CD4-positive, alpha-beta memory T cell (primary cell): Measurements from ENCODE around the gene BCAS1. TPM values are rescaled to one million over a fixed set of nuclear protein-coding genes. Genes with fewer than 3 reads are reported as not detected.

ENCODE experiments used
- CTCF ChIA-PET: fragments of 350-600 bp; sonication (Branson Sonifier 250); formaldehyde crosslinking; loops from one replicate; lab custom pipeline; 2021; ENCODE audit warnings: inconsistent platforms; ENCODE audit not compliant: partially characterized antibody; lab: Charles Lee
- POLR2A ChIA-PET: fragments of 350-600 bp; sonication (Branson Sonifier 250); formaldehyde crosslinking; loops from one replicate; lab custom pipeline; 2021; ENCODE audit not compliant: partially characterized antibody; lab: Charles Lee
- DNase-seq, 5 donors: peaks; one replicate each; pipeline versions ENCODE4 v3.0.0 to v3.0.0-alpha.2; 2020 to 2022; ENCODE audit warnings: mixed read lengths in 1 of 5
- H3K27ac ChIP-seq: one replicate; pipeline ENCODE4 v1.7.0; 2013; ENCODE audit warnings: low read depth, low read length
- H3K27me3 ChIP-seq: 2 replicates; pipeline ENCODE4 v1.7.0; 2013; ENCODE audit warnings: mild to moderate bottlenecking, low read length, moderate library complexity; ENCODE audit not compliant: insufficient read depth
- H3K36me3 ChIP-seq: 2 replicates; pipeline ENCODE4 v1.7.0; 2013; ENCODE audit warnings: mild to moderate bottlenecking, low read length, moderate library complexity; ENCODE audit not compliant: insufficient read depth
- H3K4me1 ChIP-seq: 2 replicates; pipeline ENCODE4 v1.7.0; 2013; ENCODE audit warnings: mild to moderate bottlenecking, low read length, moderate library complexity; ENCODE audit not compliant: insufficient read depth
- H3K4me3 ChIP-seq, 2 donors: one replicate each; pipeline ENCODE4 v1.7.0; 2013; ENCODE audit warnings: low read length in 2 of 2, mild to moderate bottlenecking in 1 of 2
- H3K9me3 ChIP-seq, 2 donors: one replicate each; pipeline ENCODE4 v1.7.0; 2013; ENCODE audit warnings: low read length in 2 of 2, control low read depth in 1 of 2; ENCODE audit not compliant: control insufficient read depth in 1 of 2
- H3K27ac Mint-ChIP-seq, 7 donors: one replicate each; pipeline ENCODE4 v1.8.0; 2020 to 2021; ENCODE audit warnings: mixed read lengths in 7 of 7, mild to moderate bottlenecking in 6 of 7, inconsistent platforms in 3 of 7, moderate library complexity in 3 of 7
- H3K27me3 Mint-ChIP-seq, 2 donors: one replicate each; pipeline ENCODE4 v1.8.0; 2020 to 2021; ENCODE audit warnings: mixed read lengths in 2 of 2
- H3K36me3 Mint-ChIP-seq, 2 donors: one replicate each; pipeline ENCODE4 v1.8.0; 2020 to 2021; ENCODE audit warnings: mixed read lengths in 2 of 2, inconsistent platforms in 1 of 2, mild to moderate bottlenecking in 1 of 2
- H3K4me1 Mint-ChIP-seq, 4 donors: one replicate each; pipeline ENCODE4 v1.8.0; 2020 to 2021; ENCODE audit warnings: mixed read lengths in 4 of 4, mild to moderate bottlenecking in 1 of 4
- H3K4me3 Mint-ChIP-seq, 8 donors: one replicate each; pipeline ENCODE4 v1.8.0; 2020 to 2021; ENCODE audit warnings: mixed read lengths in 8 of 8, mild to moderate bottlenecking in 7 of 8, moderate library complexity in 6 of 8, inconsistent platforms in 3 of 8
- H3K9me3 Mint-ChIP-seq, 8 donors: one replicate each; pipeline ENCODE4 v1.8.0; 2020 to 2021; ENCODE audit warnings: mixed read lengths in 8 of 8, mild to moderate bottlenecking in 5 of 8, inconsistent platforms in 3 of 8, moderate library complexity in 1 of 8
- intact Hi-C: fragments of 100-400 bp; cut with micrococcal nuclease; formaldehyde crosslinking; loops from one replicate; pipeline ENCODE4 v1.15.1; 2023
- polyA plus RNA-seq, 2 donors: library from polyadenylated mRNA; unstranded; fragments of 300-500 nt; fragmentation: Illumina TruSeq; gene quantifications; one replicate each; pipeline ENCODE4 v1.2.3, GENCODE V29; 2021
- total RNA-seq, 2 experiments: library from RNA; stranded (reverse); gene quantifications; one replicate each; pipeline ENCODE4 v1.2.3, GENCODE V29; 2021

The BCAS1 gene
- total and polyA plus RNA-seq, 4 experiments from 2014 or later, result 0.17 to 0.32 (median 0.25) TPM; not detected in 1

DNA sequence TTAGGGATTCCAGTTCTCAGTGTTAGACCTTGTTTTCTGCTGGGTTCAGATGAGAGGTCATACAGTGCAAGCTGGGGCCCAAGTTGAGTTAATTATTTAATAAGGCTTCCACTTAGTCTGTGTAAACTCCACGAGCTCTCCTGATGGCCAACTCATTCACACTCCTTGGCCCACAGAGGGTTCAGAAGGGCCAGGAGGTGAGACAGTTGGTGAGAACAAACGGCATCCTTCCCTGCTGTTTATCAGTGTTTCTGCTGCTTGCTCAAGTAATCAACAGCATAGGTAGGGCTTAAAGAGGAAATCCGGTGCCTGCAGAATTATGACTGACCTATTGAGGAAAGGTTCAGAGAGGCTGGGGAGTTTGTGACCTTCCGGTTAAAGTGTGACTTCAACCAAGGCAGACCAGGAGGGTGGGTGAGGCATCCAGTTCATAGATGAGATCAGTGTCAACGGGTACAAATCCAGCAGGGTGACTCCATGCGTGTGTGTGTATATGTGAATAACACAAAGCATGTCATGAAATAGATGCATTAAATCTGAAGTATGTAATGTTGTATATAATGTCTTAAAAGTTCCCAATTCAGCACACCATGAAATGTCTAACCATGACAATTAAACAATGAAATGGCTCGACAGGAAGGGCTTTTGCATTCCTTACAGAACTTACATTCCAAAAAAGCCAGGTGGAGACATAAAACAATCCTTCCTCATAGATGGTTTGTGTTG lies 37.4 kb upstream of the BCAS1 start:
- ChIA-PET POLR2A (interaction anchor here (0.7 kb wide), 1 partner anchor 1223 kb away, joined by 3 read pairs; no protein-coding TSS in a partner anchor), CTCF (interaction anchor here (0.9 to 5.2 kb wide), 3 partner anchors 8 to 92 kb away, joined by 3 to 60 read pairs (median 25); no protein-coding TSS in a partner anchor)
- Mint-ChIP-seq H3K9me3 (peaks cover 0 to 4% (median 0%) of the 10 kb centered on the region in 8 donors), H3K36me3 (peaks cover 0 to 4% of the 10 kb centered on the region in 2 donors), H3K27ac (no peak overlapping the region), H3K27me3 (peaks cover 1 to 11% of the 10 kb centered on the region in 2 donors), H3K4me1 (peaks cover 0 to 2% (median under 1%) of the 10 kb centered on the region in 4 donors), H3K4me3 (no peak overlapping the region)
- H3K27ac ChIP-seq, result no peak overlapping the region
- no peaks in the 10 kb centered on the region for H3K27me3 ChIP-seq
- no peaks in the 10 kb centered on the region for H3K36me3 ChIP-seq
- H3K4me3 ChIP-seq, result no peak overlapping the region
- intact Hi-C loops, result no loop called here
- no peak for DNase-seq
- H3K9me3 ChIP-seq, result no peaks in the 10 kb centered on the region
- no peaks in the 10 kb centered on the region for H3K4me1 ChIP-seq

DNA sequence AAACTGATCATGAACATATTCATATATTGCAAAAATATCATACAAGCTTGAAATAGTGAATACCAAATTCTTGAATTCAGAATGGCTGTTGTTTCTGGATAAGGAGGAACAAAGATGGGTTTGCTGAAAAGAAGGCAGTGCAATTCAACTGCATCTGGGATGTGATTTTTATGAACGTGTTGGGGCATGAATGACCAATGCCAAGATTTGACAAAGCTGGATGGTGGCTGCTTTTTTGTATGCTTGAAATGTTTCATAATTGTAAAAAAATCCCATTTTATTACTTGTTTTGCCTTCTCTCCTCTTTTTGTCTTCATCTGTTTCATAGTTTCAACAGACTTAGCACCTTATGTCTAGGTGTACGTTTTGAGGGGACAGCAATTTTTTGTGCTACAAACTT lies 36.8 kb upstream of the BCAS1 start:
- Histone ChIP-seq H3K4me3 (no peak overlapping the region), H3K4me1 (no peaks in the 10 kb centered on the region), H3K36me3 (no peaks in the 10 kb centered on the region), H3K27ac (no peak overlapping the region), H3K27me3 (no peaks in the 10 kb centered on the region), H3K9me3 (no peaks in the 10 kb centered on the region)
- Mint-ChIP-seq H3K27ac (no peak overlapping the region), H3K4me1 (peaks cover 0 to 2% (median under 1%) of the 10 kb centered on the region in 4 donors), H3K4me3 (no peak overlapping the region), H3K9me3 (peaks cover 0 to 4% (median 0%) of the 10 kb centered on the region in 8 donors), H3K36me3 (peaks cover 0 to 4% of the 10 kb centered on the region in 2 donors), H3K27me3 (peaks cover 1 to 11% of the 10 kb centered on the region in 2 donors)
- ChIA-PET CTCF (interaction anchor here (0.9 to 5.2 kb wide), 6 partner anchors 9 to 93 kb away, joined by 3 to 60 read pairs (median 12); no protein-coding TSS in a partner anchor), POLR2A (no interaction called here)
- no peak for DNase-seq
- intact Hi-C loops, result no loop called here

DNA sequence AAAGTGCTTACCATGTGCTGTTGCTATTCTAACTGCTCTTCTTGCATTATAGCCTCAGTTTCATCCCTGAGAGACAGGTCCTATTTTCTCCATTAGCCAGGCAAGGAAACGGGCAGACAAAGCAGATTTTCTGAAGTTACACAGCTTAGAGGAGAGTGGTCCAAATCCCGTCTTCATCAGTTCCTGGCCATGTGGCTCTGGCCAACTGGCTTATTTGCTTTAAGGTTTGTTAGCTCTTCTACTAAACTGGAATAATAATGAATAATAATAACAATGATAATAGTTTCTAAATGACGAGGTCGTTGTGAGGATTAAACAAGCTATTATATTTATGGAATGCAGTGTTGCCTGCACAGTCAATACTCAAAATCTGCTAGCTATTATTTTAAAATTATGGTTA lies 35.8 kb upstream of the BCAS1 start:
- Mint-ChIP-seq H3K27ac (no peak overlapping the region), H3K4me3 (no peak overlapping the region), H3K4me1 (peaks cover 0 to 2% (median under 1%) of the 10 kb centered on the region in 4 donors), H3K36me3 (peaks cover 0 to 4% of the 10 kb centered on the region in 2 donors), H3K27me3 (peaks cover 1 to 5% of the 10 kb centered on the region in 2 donors), H3K9me3 (no peaks in the 10 kb centered on the region)
- no peaks in the 10 kb centered on the region for H3K27me3 ChIP-seq
- no peak for DNase-seq
- ChIA-PET POLR2A (no interaction called here), CTCF (interaction anchor here (0.9 to 5.2 kb wide), 7 partner anchors 9 to 94 kb away, joined by 3 to 60 read pairs (median 5); no protein-coding TSS in a partner anchor)
- intact Hi-C loops, result no loop called here
- no peaks in the 10 kb centered on the region for H3K4me1 ChIP-seq
- H3K9me3 ChIP-seq, result no peaks in the 10 kb centered on the region
- no peaks in the 10 kb centered on the region for H3K36me3 ChIP-seq
- no peak overlapping the region for H3K27ac ChIP-seq
- H3K4me3 ChIP-seq, result no peak overlapping the region

DNA sequence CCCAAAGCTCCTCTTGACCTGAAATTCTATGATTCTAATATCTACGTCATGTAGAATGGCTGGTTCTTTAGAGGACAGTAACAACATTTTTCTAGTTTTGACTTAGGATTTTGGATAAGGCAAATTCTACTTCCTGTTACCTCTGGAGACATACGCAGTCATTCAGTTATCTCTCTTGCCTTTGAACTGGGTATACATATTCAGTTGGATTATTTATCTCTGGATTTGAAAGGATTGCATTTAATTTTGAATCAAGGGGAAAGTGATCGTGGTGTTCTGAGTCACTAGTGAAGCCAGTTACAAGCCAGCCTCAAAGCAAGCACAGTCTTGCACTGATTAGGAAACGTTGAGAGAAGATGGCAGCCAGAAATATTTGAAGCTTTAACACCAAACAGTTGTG lies 35.3 kb upstream of the BCAS1 start:
- intact Hi-C loops, result no loop called here

DNA sequence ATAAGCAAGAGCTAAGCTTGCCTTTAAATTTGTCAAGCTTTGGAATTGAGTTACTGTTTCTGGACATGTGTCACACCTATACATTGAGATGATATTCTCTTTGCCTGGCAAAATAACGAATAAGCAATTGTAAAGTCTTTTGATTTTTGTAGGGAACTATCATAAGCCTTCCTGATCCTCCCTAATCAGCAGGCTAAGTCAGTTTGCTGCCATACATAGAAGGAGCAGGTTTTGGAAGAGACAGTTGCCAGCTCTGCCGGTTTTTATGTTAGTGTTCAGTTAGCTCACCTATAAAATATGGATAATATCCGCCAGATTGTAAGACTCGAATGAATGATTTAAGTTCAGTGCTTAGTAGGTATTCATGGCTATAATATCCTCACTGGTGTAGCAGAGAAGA lies 34.4 kb upstream of the BCAS1 start:
- H3K36me3 Mint-ChIP-seq, result no peaks in the 10 kb centered on the region
- no peaks in the 10 kb centered on the region for H3K9me3 Mint-ChIP-seq
- Histone ChIP-seq H3K36me3 (no peaks in the 10 kb centered on the region), H3K4me1 (no peaks in the 10 kb centered on the region), H3K27ac (no peak overlapping the region), H3K9me3 (no peaks in the 10 kb centered on the region), H3K4me3 (no peak overlapping the region), H3K27me3 (no peaks in the 10 kb centered on the region)
- intact Hi-C loops, result no loop called here
- no peak overlapping the region for H3K27ac Mint-ChIP-seq
- H3K4me3 Mint-ChIP-seq, result no peak overlapping the region
- ChIA-PET POLR2A (no interaction called here), CTCF (interaction anchor here (0.7 to 5.2 kb wide), 13 partner anchors 7 to 541 kb away, joined by 3 to 60 read pairs (median 6); no protein-coding TSS in a partner anchor)
- peaks cover 0 to 2% (median under 1%) of the 10 kb centered on the region in 4 donors for H3K4me1 Mint-ChIP-seq
- H3K27me3 Mint-ChIP-seq, result peaks cover 2 to 3% of the 10 kb centered on the region in 2 donors
- DNase-seq, result no peak

More for the DNA sequence above, 35.3 kb upstream of the BCAS1 start:
- no peaks in the 10 kb centered on the region for H3K9me3 Mint-ChIP-seq
- ChIA-PET POLR2A (no interaction called here), CTCF (interaction anchor here (0.9 to 5.2 kb wide), 7 partner anchors 8 to 94 kb away, joined by 3 to 60 read pairs (median 3); no protein-coding TSS in a partner anchor)
- Histone ChIP-seq H3K27ac (no peak overlapping the region), H3K27me3 (no peaks in the 10 kb centered on the region), H3K36me3 (no peaks in the 10 kb centered on the region), H3K9me3 (no peaks in the 10 kb centered on the region), H3K4me3 (no peak overlapping the region), H3K4me1 (no peaks in the 10 kb centered on the region)
- H3K4me1 Mint-ChIP-seq, result peaks cover 0 to 2% (median under 1%) of the 10 kb centered on the region in 4 donors
- no peak overlapping the region for H3K4me3 Mint-ChIP-seq
- H3K36me3 Mint-ChIP-seq, result peaks cover 0 to 4% of the 10 kb centered on the region in 2 donors
- no peak for DNase-seq
- peaks cover 1 to 5% of the 10 kb centered on the region in 2 donors for H3K27me3 Mint-ChIP-seq
- no peak overlapping the region for H3K27ac Mint-ChIP-seq

DNA sequence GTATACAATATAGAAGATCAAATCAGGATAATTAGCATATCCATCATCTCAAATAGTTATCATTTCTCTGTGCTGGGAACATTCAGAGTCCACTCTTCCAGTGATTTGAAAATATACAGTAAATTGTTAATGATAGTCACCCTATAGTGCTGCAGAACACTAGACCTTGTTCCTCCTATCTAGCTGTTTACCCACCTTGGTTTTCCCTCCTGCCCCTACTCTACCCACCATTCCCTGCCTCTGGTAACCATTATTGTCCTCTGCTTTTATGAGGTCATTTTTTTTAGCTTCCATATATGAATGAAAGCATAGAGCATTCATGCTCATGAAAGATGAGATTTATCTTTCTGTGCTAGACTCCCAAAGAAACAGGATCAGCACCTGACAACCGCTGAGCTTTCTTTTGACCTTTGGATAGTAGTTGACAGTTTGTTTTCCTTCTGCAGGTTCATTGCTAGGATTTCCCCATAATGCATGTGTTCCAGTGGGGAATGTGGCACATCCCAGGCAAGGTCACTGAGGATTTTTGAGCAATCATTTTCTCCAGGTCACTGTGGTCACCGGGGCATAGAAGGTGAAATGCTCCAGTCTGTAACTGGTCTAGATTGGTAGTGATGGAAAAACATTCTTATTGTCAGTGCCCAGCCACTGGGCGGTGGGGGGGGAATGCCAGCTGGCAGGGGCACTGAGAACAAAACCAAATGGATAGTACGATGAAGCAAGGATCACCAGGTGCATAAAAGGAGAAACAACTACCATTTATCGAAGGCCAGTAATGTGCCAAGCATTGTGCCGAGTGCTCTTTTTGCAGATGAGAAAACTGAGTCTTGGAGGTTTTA lies 33.6 kb upstream of the BCAS1 start:
- Histone ChIP-seq H3K9me3 (no peaks in the 10 kb centered on the region), H3K4me3 (no peak overlapping the region), H3K36me3 (no peaks in the 10 kb centered on the region), H3K27ac (no peak overlapping the region), H3K4me1 (no peaks in the 10 kb centered on the region), H3K27me3 (no peaks in the 10 kb centered on the region)
- Mint-ChIP-seq H3K4me3 (no peak overlapping the region), H3K27ac (no peak overlapping the region), H3K4me1 (peaks cover 0 to 2% (median under 1%) of the 10 kb centered on the region in 4 donors), H3K36me3 (no peaks in the 10 kb centered on the region), H3K27me3 (peaks cover 2 to 3% of the 10 kb centered on the region in 2 donors), H3K9me3 (no peaks in the 10 kb centered on the region)
- ChIA-PET CTCF (interaction anchor here (0.7 to 5.2 kb wide), 25 partner anchors 8 to 1535 kb away, joined by 3 to 60 read pairs (median 4); partner anchors contain the start of genes BCAS1 and PFDN4), POLR2A (no interaction called here)
- DNase-seq, result no peak
- intact Hi-C loops, result no loop called here
